Measurements from ENCODE around the gene CXCL11.
"Not testable (repeated sequence)": the region's sequence is repeated elsewhere in the genome, so short reads cannot be mapped to it uniquely, and the experiment has no call there.

Gene CXCL11

DNA sequence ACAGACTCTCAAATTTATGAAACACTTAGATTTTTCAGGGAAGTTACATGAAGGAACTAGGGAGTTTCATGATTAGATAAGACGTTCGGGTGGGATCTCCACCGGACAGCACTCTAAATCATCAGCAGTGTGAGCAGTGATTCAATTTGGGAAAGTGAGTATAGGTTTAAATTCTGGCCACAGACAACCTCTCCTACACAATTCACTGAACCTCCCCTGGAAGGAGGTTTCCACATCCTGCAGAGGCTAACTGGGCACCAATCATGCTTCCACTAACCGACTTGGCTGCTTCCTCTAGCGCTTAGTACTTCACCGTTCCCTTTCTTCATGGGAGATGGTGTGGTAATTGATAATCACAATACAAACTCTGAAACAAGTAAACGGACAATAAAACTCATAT lies 34.2 kb downstream of the CXCL11 start:
- TF ChIP-seq POLR2A (IDR thresholded peaks at IDR 0.05; ENCODE audit: low read depth, low read length), result no peak
- FAIRE-seq (no peak), DNase-seq (ENCODE audit: insufficient read length, low spot score) (no peak)

DNA sequence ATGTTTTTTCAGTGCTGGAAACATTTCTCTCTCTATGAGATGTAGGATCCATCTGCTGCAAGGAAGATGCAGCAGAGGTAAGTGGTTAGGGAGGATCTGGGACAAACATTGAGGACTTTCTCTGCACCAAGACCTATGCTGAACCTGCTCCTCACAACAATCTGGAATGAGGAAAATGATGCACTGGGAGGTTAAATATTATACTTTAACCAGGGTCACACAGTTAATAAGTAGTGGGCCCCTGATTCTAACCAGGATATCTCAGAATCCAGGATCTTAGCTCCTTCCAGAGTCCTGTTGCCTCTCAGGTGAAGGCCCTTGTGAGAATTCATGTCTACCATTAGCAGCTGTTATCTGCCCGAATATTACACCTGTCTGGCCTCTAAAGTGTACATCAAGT lies 35.6 kb downstream of the CXCL11 start:
- DNase-seq (ENCODE audit: insufficient read length, low spot score) (no peak), FAIRE-seq (no peak)
- TF ChIP-seq POLR2A (IDR thresholded peaks at IDR 0.05; ENCODE audit: low read depth, low read length), result no peak

DNA sequence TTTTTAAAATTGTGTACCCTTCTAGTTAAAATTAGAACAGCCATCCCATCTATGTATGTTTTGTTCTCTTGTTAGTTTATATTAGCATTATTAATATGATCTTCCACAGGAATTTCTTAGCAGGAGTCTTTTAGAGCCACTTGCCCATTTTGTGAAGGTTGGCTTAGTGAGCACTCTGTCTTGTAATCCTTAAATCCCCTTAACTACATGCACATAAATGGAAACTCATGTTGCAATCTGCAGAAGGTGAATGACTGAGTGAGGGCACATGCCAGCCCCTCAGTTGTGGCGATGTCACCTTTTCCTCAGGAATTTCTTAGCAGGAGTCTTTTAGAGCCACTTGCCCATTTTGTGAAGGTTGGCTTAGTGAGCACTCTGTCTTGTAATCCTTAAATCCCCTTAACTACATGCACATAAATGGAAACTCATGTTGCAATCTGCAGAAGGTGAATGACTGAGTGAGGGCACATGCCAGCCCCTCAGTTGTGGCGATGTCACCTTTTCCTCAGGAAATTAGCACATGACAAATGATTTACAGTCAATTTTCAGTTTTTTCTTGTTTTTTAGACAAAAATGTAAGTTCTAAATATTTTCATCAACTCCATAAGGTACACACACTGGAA lies 37.2 kb downstream of the CXCL11 start:
- FAIRE-seq; DNase-seq (ENCODE audit: insufficient read length, low spot score): not testable (repeated sequence)

DNA sequence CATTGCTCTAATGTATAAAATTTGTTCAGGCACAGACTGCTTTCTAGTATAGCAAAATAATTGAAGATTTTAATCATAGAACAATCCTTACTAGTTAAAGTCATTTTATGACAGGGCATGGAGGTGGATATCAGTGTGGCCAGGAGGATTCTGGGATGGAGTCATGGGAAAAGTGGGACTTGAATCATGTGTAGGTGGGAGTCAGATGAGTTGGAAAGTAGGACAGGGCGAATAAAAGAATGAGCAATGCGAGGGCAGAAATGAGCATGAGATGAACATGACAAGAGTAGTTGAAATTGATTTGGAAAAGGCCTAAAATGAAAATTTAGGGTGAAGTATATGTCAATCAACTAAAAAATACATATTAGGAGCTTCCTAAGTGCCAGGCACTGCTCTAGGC lies 37.9 kb downstream of the CXCL11 start:
- no peak for FAIRE-seq
- no peak for TF ChIP-seq POLR2A (IDR thresholded peaks at IDR 0.05; ENCODE audit: low read depth, low read length)

DNA sequence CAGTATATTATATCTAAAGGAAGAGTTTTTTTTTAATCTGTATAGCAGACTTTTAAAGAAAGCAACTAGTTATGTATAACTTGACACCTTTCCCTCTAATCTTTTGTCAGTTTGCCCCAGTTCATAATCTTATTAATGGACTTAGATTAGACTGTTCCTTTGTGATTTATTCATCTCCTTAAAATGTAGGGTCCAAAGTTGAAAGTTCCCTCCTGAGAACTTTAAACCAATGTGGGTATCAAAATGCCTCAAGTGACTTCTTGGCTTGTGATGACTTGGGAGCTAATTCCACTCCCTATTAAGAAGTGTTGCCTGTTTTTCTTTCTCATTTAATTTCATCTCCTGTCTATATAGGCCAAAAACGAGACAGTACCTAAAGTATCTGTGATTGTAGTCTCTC lies 38.8 kb downstream of the CXCL11 start:
- DNase-seq (ENCODE audit: insufficient read length, low spot score) (no peak), FAIRE-seq (no peak)
- TF ChIP-seq POLR2A (IDR thresholded peaks at IDR 0.05; ENCODE audit: low read depth, low read length), result no peak

More for the DNA sequence above, 37.9 kb downstream of the CXCL11 start:
- no peak for DNase-seq (ENCODE audit: insufficient read length, low spot score)

DNA sequence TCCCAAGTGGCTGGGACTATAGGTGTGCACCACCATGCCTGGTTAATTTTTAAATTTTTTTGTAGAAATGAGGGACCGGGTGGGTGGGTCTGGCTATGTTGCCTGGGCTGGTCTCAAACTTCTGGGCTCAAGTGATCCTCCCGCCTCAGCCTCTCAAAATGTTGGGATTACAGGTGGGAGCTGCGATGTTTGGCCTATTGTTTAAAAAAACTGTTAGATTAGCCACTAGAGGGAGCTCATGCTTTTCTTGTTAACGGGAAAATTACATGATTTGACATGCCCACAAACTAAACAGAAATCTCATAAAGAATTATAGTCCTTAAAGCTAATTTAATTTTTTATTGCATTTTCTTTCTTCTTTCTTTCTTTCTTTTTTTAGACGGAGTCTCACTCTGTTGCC lies 40.1 kb downstream of the CXCL11 start:
- TF ChIP-seq POLR2A (IDR thresholded peaks at IDR 0.05; ENCODE audit: low read depth, low read length), result no peak
- DNase-seq (ENCODE audit: insufficient read length, low spot score) (peak; percentile 4), FAIRE-seq (no peak)

DNA sequence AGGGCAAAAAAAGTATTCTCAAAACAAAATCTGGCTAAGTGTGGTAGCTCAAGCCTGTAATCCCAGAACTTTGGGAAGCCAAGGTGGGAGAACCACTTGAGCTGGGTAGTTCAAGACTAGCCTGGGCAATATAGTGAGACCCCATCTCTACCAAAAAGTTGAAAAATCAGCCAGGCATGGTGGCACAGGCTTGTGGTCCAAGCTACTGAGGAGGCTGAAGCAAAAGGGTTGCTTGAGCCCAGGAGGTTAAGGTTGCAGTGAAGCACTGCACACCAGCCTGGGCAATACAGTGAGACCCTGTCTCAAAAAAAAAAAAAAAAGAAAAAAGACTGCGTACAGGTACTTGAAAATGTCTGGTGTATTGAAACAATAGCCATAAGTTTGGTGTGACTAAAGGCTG lies 43.4 kb downstream of the CXCL11 start:
- no peak for DNase-seq (ENCODE audit: insufficient read length, low spot score)
- TF ChIP-seq POLR2A (IDR thresholded peaks at IDR 0.05; ENCODE audit: low read depth, low read length), result no peak
- FAIRE-seq, result no peak

DNA sequence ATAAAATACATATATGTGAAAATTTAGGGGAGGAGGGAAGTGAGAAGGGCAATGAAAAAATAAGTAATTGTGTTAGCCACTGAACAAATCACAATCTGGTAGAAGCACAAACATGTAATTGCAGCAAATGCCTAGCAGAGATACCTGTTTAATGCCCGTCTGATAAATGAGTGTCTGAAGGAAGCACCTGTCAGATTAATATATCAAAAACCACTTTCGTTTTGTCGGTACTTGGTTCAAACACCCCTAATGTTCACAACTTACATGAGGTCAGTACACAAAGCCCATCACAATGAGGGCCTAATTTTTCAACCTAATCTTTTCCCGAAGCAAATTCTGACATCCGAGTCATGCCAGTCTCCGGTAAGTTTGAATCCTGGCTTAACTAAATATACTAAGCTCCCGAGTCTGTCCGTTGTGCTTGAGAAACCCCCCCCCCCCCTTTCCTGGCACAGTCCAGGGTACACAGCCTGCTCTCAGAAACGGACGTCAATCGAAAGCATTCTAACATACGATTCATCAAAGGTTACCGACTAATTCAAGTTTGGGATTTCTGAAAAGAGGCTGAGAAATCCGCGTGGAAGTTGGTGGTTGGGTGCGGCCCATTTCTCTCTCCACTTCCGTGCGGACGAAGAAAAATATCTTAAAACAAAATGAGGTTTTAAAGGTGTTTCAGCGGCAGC lies 45.9 kb downstream of the CXCL11 start:
- DNase-seq (ENCODE audit: insufficient read length, low spot score), result no peak

DNA sequence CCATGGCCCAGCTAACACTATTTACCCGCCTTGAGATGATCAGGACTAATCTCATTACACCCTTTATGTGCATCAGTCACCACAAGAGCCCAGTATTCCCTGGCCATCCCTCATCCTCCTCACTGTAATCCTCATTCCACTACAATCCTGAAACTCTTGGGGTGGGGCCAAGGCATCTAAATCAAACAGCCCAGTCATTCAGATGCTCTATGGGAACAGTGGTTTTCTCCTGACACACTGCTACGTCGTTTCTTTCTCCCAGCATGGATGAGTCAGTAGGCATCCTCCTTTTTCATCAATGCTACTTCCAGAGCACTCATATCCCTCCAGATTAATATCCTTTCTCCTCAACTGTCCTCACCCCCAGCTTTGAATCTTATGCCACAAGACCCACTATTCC lies 50.8 kb downstream of the CXCL11 start:
- FAIRE-seq (peak; percentile 85), DNase-seq (ENCODE audit: insufficient read length, low spot score) (peak; percentile 47)
- no peak for TF ChIP-seq POLR2A (IDR thresholded peaks at IDR 0.05; ENCODE audit: low read depth, low read length)

More for the DNA sequence above, 45.9 kb downstream of the CXCL11 start:
- TF ChIP-seq POLR2A (IDR thresholded peaks at IDR 0.05; ENCODE audit: low read depth, low read length), result no peak
- no peak for FAIRE-seq
